Placental pericyte (primary cell): Measurements from ENCODE around the gene UBN2. TPM values are rescaled to one million over a fixed set of nuclear protein-coding genes. Genes with fewer than 3 reads are reported as not detected.

Experiments used
- small RNA-seq: library from RNA; depleted of rRNA; stranded (forward); fragments of <200 nt; gene quantifications from one replicate; pipeline ENCODE3, GENCODE V24; 2012; ENCODE audit warnings: low replicate concordance
- total RNA-seq: library from RNA; depleted of rRNA; stranded (reverse); fragments of >200 nt; gene quantifications from 2 replicates; pipeline ENCODE4 v1.2.3, GENCODE V29; 2012

Gene UBN2
- total RNA-seq: 6.7 and 9.4 TPM in 2 replicates

DNA sequence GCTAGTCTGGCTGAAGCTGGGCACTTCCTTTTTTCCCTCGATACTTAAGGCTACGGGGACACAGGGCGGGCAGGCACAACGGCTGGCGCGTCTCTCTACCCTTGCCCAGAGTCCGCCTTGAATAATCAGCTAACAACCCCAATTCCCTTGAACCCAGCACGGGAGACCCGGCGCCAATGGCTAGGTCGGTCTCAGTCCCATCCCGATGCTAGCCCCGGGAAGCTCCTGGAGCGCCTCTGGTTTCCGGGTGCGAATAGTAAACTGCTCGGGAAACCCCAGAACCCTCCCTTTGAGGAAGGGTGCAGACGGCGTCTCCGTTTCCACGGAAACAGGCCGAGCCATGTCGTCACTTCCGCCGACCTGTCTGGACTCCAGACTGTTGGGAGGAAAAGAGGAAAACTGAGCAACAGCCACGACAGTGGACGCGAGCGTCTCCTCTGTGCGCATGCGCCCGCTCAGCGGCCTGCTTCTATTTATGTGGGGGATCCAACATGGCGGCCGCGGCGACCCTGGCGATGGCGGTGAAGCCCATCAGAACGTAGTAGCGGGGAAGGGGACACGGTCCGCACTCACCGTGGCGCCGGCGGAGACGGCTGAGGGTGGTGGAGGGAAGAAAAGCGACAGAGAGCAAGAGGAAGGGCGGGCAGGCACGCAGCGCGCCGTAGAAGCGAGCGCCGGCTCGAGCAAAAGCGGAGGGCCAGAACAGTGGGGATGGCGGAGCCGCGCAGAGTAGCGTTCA is at the start of gene UBN2:
Gene UBN2, plus strand, starts transcription at position 464 of the 739 bp plus-strand sequence. Its CDS starts 248 bp downstream, at position 712.

DNA sequence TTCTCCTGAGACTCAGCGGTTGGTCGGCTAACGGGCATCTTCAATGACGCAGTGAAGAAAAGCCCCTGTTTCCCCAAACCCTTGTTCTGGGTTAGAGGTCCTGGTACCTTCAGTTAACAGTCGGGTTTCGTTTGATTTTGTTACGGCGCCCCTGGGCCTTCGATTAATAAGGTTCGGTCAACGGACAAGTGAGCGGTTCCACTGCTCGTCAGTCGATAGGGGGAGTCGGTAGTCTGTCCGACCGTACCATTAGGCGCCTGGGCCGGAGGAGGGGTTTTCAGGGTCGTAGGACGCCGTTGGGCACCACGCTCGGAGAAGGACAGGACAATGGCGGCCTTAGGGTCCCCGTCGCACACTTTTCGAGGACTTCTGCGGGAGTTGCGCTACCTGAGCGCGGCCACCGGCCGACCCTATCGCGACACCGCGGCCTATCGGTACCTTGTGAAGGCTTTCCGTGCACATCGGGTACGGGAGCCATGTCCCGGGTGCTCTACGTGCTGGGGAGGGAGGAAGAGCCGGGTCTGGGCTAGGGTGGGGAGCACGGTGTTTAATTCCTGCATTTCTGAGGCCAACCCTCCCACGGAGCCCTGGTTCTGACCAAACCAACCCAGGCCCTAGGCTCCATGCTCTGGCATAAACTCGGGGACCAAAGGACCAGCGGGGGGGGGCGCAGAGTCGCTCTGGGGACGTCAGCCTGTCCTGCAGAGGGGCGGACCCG is 110.2 kb downstream of the UBN2 start, which contains the start of gene FMC1:
Gene FMC1, plus strand, starts transcription at position 280 of the 718 bp plus-strand sequence. Its CDS starts 48 bp downstream, at position 328.

Small RNA genes lying within 50 kb of the gene (small RNA-seq; reads per million reads assigned to genes)
- gene AC009220.1: not detected
- not detected for gene RNU6-206P

Other genes with a start within 250 kb of the UBN2 start
- gene KIAA1549, start 249.8 kb upstream of the UBN2 start, total RNA-seq: 2.4 and 3.3 TPM in 2 replicates
- gene ZC3HAV1L, start 195.2 kb upstream of the UBN2 start, total RNA-seq: 22.1 and 22.9 TPM in 2 replicates
- 23.0 and 57.1 TPM in 2 replicates for gene ZC3HAV1, start 121.5 kb upstream of the UBN2 start, total RNA-seq
- gene FMC1, start 110.1 kb downstream of the UBN2 start, total RNA-seq: 5.3 and 9.6 TPM in 2 replicates
- 47.1 and 65.2 TPM in 2 replicates for gene LUC7L2, start 128.7 kb downstream of the UBN2 start, total RNA-seq